HEK293 (cell line): Measurements from ENCODE around the gene PBXIP1.

Experiments
- ELK4 ChIP-seq: IDR thresholded peaks from 2 replicates; pipeline ENCODE4 v1.6.1; 2011; ENCODE audit warnings: mild to moderate bottlenecking, low read depth, low read length, borderline replicate concordance
- KLF10 ChIP-seq: fragments of 450-650 bp; IDR thresholded peaks from 2 replicates; pipeline ENCODE4 v1.5.1; 2018; ENCODE audit warnings: missing biosample characterization, mild to moderate bottlenecking, missing genetic modification characterization
- KLF9 ChIP-seq: fragments of 450-650 bp; formaldehyde crosslinking; IDR thresholded peaks from 2 replicates; pipeline ENCODE4 v1.5.1; 2016; ENCODE audit warnings: missing biosample characterization, missing genetic modification characterization, low read depth
- MYNN ChIP-seq: fragments of 450-650 bp; formaldehyde crosslinking; IDR thresholded peaks from 2 replicates; pipeline ENCODE4 v1.5.1; 2016; ENCODE audit warnings: missing biosample characterization, missing genetic modification characterization, borderline replicate concordance
- PRDM10 ChIP-seq: fragments of 450-650 bp; formaldehyde crosslinking; IDR thresholded peaks from 2 replicates; pipeline ENCODE4 v1.5.1; 2016; ENCODE audit warnings: missing biosample characterization, missing genetic modification characterization
- SCRT1 ChIP-seq: fragments of 450-650 bp; formaldehyde crosslinking; IDR thresholded peaks from 2 replicates; pipeline ENCODE4 v1.5.1; 2016; ENCODE audit warnings: missing biosample characterization, missing genetic modification characterization, borderline replicate concordance
- SP7 ChIP-seq: fragments of 450-650 bp; formaldehyde crosslinking; IDR thresholded peaks from 2 replicates; pipeline ENCODE4 v1.5.1; 2016; ENCODE audit warnings: missing biosample characterization, missing genetic modification characterization
- YY1 ChIP-seq: fragments of 450-650 bp; formaldehyde crosslinking; IDR thresholded peaks from 2 replicates; pipeline ENCODE4 v1.5.1; 2018; ENCODE audit warnings: missing biosample characterization, missing genetic modification characterization
- ZFP41 ChIP-seq: fragments of 450-650 bp; formaldehyde crosslinking; IDR thresholded peaks from 2 replicates; pipeline ENCODE4 v1.5.1; 2016; ENCODE audit warnings: missing biosample characterization, missing genetic modification characterization, borderline replicate concordance
- ZNF10 ChIP-seq: fragments of 450-650 bp; formaldehyde crosslinking; IDR thresholded peaks from 2 replicates; pipeline ENCODE4 v1.5.1; 2017; ENCODE audit warnings: missing biosample characterization, missing genetic modification characterization
- ZNF132 ChIP-seq: fragments of 450-650 bp; formaldehyde crosslinking; IDR thresholded peaks from 2 replicates; pipeline ENCODE4 v1.5.1; 2017; ENCODE audit warnings: missing biosample characterization, missing genetic modification characterization, borderline replicate concordance
- ZNF133 ChIP-seq: fragments of 450-650 bp; formaldehyde crosslinking; IDR thresholded peaks from 2 replicates; pipeline ENCODE4 v1.5.1; 2016; ENCODE audit warnings: missing biosample characterization, missing genetic modification characterization
- ZNF138 ChIP-seq: fragments of 450-650 bp; formaldehyde crosslinking; IDR thresholded peaks from 2 replicates; pipeline ENCODE4 v1.5.1; 2016; ENCODE audit warnings: missing biosample characterization, missing genetic modification characterization, borderline replicate concordance
- ZNF292 ChIP-seq: fragments of 450-650 bp; formaldehyde crosslinking; IDR thresholded peaks from 2 replicates; pipeline ENCODE4 v1.5.1; 2016; ENCODE audit warnings: low read depth, missing biosample characterization, missing genetic modification characterization, borderline replicate concordance
- ZNF341 ChIP-seq: fragments of 450-650 bp; formaldehyde crosslinking; IDR thresholded peaks from 2 replicates; pipeline ENCODE4; 2016; ENCODE audit warnings: low read depth, missing biosample characterization, missing genetic modification characterization
- ZNF362 ChIP-seq: fragments of 450-650 bp; formaldehyde crosslinking; IDR thresholded peaks from 2 replicates; pipeline ENCODE4 v1.5.1; 2016; ENCODE audit warnings: missing biosample characterization, missing genetic modification characterization
- ZNF433 ChIP-seq: fragments of 450-650 bp; formaldehyde crosslinking; IDR thresholded peaks from 2 replicates; pipeline ENCODE4 v1.5.1; 2016; ENCODE audit warnings: missing biosample characterization, missing genetic modification characterization, low read depth
- ZNF501 ChIP-seq: fragments of 450-650 bp; formaldehyde crosslinking; IDR thresholded peaks from 2 replicates; pipeline ENCODE4 v1.5.1; 2016; ENCODE audit warnings: missing biosample characterization, missing genetic modification characterization
- ZNF514 ChIP-seq: fragments of 450-650 bp; formaldehyde crosslinking; IDR thresholded peaks from 2 replicates; pipeline ENCODE4 v1.5.1; 2016; ENCODE audit warnings: missing biosample characterization, missing genetic modification characterization
- ZNF529 ChIP-seq: fragments of 450-650 bp; formaldehyde crosslinking; IDR thresholded peaks from 2 replicates; pipeline ENCODE4 v1.5.1; 2017; ENCODE audit warnings: missing genetic modification characterization, missing biosample characterization; ENCODE audit not compliant: insufficient replicate concordance
- ZNF571 ChIP-seq: fragments of 450-650 bp; formaldehyde crosslinking; IDR thresholded peaks from 2 replicates; pipeline ENCODE4 v1.5.0; 2017; ENCODE audit warnings: missing biosample characterization, missing genetic modification characterization
- ZNF585B ChIP-seq: fragments of 450-650 bp; formaldehyde crosslinking; IDR thresholded peaks from 2 replicates; pipeline ENCODE4 v1.5.1; 2016; ENCODE audit warnings: missing biosample characterization, missing genetic modification characterization
- ZNF610 ChIP-seq: fragments of 450-650 bp; formaldehyde crosslinking; IDR thresholded peaks from 2 replicates; pipeline ENCODE4 v1.5.1; 2016; ENCODE audit warnings: missing biosample characterization, missing genetic modification characterization, borderline replicate concordance
- ZNF639 ChIP-seq: fragments of 450-650 bp; formaldehyde crosslinking; IDR thresholded peaks from 2 replicates; pipeline ENCODE4 v1.5.1; 2016; ENCODE audit warnings: missing biosample characterization, missing genetic modification characterization
- ZNF645 ChIP-seq: fragments of 450-650 bp; formaldehyde crosslinking; IDR thresholded peaks from 2 replicates; pipeline ENCODE4; 2016; ENCODE audit warnings: missing biosample characterization, missing genetic modification characterization
- ZNF664 ChIP-seq: fragments of 450-650 bp; formaldehyde crosslinking; IDR thresholded peaks from 2 replicates; pipeline ENCODE4 v1.5.1; 2016; ENCODE audit warnings: missing biosample characterization, missing genetic modification characterization
- ZNF692 ChIP-seq: fragments of 450-650 bp; formaldehyde crosslinking; IDR thresholded peaks from 2 replicates; pipeline ENCODE4 v1.5.1; 2016; ENCODE audit warnings: missing biosample characterization, missing genetic modification characterization
- ZNF837 ChIP-seq: fragments of 450-650 bp; formaldehyde crosslinking; IDR thresholded peaks from 2 replicates; pipeline ENCODE4 v1.5.1; 2016; ENCODE audit warnings: missing biosample characterization, missing genetic modification characterization
- ZNF843 ChIP-seq: fragments of 450-650 bp; formaldehyde crosslinking; IDR thresholded peaks from 2 replicates; pipeline ENCODE4 v1.5.1; 2016; ENCODE audit warnings: missing biosample characterization, missing genetic modification characterization
- ZSCAN16 ChIP-seq: fragments of 450-650 bp; formaldehyde crosslinking; IDR thresholded peaks from 2 replicates; pipeline ENCODE4 v1.5.1; 2016; ENCODE audit warnings: missing biosample characterization, missing genetic modification characterization
- ZSCAN30 ChIP-seq: fragments of 450-650 bp; IDR thresholded peaks from 2 replicates; pipeline ENCODE4 v1.5.1; 2018; ENCODE audit warnings: missing biosample characterization, mild to moderate bottlenecking, missing genetic modification characterization, moderate library complexity

PBXIP1 gene

GRCh38 chr1:154936555-154937084 is 19.3 kb downstream of the PBXIP1 start, which contains the start of gene PMVK (continued):
- TF ChIP-seq ZNF133 (tag by site-specific recombination) (no peak), ZFP41 (tag by site-specific recombination) (no peak), ZNF639 (tag by site-specific recombination) (no peak), ZSCAN30 (tag by site-specific recombination) (peak; percentile 61), ZNF433 (no peak), ZNF837 (tag by site-specific recombination) (no peak), ZNF132 (tag by site-specific recombination) (no peak), ZNF514 (no peak), ZNF529 (tag by site-specific recombination) (no peak), YY1 (tag by site-specific recombination) (peak; percentile 58; the same call in 1 of the 2 replicates), KLF9 (no peak; the same call in none of the 2 replicates), ZNF843 (no peak; the same call in none of the 2 replicates), ZNF645 (tag by site-specific recombination) (no peak), ZNF341 (tag by site-specific recombination) (peak; percentile 95), ZNF292 (tag by site-specific recombination) (no peak), MYNN (no peak; the same call in 1 of the 2 replicates), ZNF10 (tag by site-specific recombination) (0 out of 2 replicates have a peak, but pooled peaks have one; percentile 24), ZNF610 (peak; percentile 86; the same call in 1 of the 2 replicates), SCRT1 (no peak), ZNF138 (tag by site-specific recombination) (no peak), KLF10 (no peak), SP7 (tag by site-specific recombination) (peak; percentile 85), ZNF501 (tag by site-specific recombination) (peak; percentile 98), ZNF362 (no peak), ZNF571 (no peak), ZNF585B (tag by site-specific recombination) (no peak), ELK4 (no peak), ZSCAN16 (tag by site-specific recombination) (0 out of 2 replicates have a peak, but pooled peaks have one; percentile 46), ZNF692 (peak; percentile 100), ZNF664 (tag by site-specific recombination) (no peak), PRDM10 (tag by site-specific recombination) (no peak)
